ENCODE data around the gene FAIM2. TPM values are rescaled to one million over a fixed set of nuclear protein-coding genes. Genes with fewer than 3 reads are reported as not detected.
A peak's percentile ranks its signal among the peaks of the same experiment; 100 is the strongest.

FAIM2 gene
- total and polyA plus RNA-seq, 2 experiments from 2014 or later, result 5.0 to 14.0 TPM

DNA sequence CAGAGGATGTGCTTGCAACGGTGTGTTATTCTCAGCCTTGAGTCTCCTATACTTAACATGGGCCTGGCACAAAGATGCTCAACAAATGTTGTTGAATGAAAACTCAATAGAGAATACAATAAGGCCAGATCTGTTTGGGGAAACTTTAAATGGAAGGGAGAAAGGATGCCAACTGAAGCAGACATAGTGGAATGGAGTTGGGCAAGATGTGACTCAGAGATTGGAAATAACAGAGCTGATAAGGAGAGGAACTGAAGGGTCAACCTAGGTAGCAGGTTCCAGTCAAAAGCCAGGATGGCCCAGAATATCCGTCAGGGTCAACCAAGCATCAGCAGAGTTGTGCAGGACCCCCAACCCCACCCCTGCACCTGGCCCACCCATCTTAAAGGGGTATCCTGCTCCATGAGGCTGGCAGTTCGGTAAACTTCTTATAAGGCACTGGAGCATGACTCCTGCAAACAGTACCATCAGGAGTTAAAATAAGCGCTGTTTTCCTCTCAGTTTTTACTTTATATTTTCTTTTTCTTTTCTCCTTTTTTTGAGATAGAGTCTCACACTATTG is 59.7 kb downstream of the FAIM2 start:
- Histone ChIP-seq H3K27me3 (peaks cover 13% of the 10 kb centered on the region), H2AFZ (no peak overlapping the region), H4K20me1 (ENCODE audit: insufficient read depth, poor library complexity, severe bottlenecking) (no peaks in the 10 kb centered on the region), H3K4me3 (no peak overlapping the region), H3K9me2 (replicated peaks; ENCODE audit: insufficient read depth) (no peaks in the 10 kb centered on the region), H3K9me3 (ENCODE audit: low read depth) (no peaks in the 10 kb centered on the region), H3K4me1 (ENCODE audit: insufficient read depth) (peaks cover 10% of the 10 kb centered on the region), H3K4me2 (peak overlapping the region; percentile 87), H3K27ac (no peak overlapping the region), H3K79me2 (peaks cover 22% of the 10 kb centered on the region), H3K36me3 (replicated peaks; ENCODE audit: insufficient read depth, low read depth) (no peaks in the 10 kb centered on the region)
- TF ChIP-seq, protein P1, sequence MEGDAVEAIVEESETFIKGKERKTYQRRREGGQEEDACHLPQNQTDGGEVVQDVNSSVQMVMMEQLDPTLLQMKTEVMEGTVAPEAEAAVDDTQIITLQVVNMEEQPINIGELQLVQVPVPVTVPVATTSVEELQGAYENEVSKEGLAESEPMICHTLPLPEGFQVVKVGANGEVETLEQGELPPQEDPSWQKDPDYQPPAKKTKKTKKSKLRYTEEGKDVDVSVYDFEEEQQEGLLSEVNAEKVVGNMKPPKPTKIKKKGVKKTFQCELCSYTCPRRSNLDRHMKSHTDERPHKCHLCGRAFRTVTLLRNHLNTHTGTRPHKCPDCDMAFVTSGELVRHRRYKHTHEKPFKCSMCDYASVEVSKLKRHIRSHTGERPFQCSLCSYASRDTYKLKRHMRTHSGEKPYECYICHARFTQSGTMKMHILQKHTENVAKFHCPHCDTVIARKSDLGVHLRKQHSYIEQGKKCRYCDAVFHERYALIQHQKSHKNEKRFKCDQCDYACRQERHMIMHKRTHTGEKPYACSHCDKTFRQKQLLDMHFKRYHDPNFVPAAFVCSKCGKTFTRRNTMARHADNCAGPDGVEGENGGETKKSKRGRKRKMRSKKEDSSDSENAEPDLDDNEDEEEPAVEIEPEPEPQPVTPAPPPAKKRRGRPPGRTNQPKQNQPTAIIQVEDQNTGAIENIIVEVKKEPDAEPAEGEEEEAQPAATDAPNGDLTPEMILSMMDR (IDR thresholded peaks at IDR 0.05; ENCODE audit: poor library complexity), result no peak
- TF ChIP-seq EZH2 (IDR thresholded peaks at IDR 0.05; ENCODE audit: borderline replicate concordance) (no peak), EZH2phosphoT487 (IDR thresholded peaks at IDR 0.05; ENCODE audit: low read depth, severe bottlenecking, unreplicated experiment) (no peak)
- over 99% methylated on average over 4 of the region's 4 CpGs for WGBS (ENCODE audit: low lambda C conversion rate, missing lambda C conversion rate)
- DNase-seq (ENCODE audit: low spot score), result no peak

DNA sequence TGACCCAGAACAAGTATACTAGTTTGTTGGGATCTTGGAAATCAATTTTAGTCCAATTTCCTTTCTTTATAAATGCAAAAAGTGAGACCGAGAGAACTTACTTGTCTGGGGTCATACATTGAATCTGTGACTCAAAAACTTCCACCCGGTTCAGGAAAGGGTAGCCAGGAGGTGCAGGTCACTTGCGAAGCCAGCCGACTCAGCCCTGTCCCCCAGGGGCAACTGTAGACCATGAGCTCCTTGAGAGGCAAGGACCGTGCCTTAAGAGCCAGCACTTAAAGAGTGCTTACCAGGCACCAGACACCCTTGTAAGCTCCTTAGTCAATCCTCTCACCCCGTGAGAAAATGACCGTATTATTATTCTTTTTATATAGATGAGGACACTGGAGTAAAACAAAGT is 60.3 kb downstream of the FAIM2 start:
- no peaks in the 10 kb centered on the region for H3K9me2 ChIP-seq (replicated peaks; ENCODE audit: insufficient read depth)
- H3K36me3 ChIP-seq (replicated peaks; ENCODE audit: insufficient read depth, low read depth), result no peaks in the 10 kb centered on the region
- H3K4me2 ChIP-seq, result peak overlapping the region; percentile 87
- H3K79me2 ChIP-seq, result peaks cover 22% of the 10 kb centered on the region
- no peaks in the 10 kb centered on the region for H3K9me3 ChIP-seq (ENCODE audit: low read depth)
- peaks cover 7% of the 10 kb centered on the region for H3K27me3 ChIP-seq
- H3K4me3 ChIP-seq, result peak overlapping the region; percentile 41
- H2AFZ ChIP-seq, result peak overlapping the region; percentile 80
- H3K4me1 ChIP-seq (ENCODE audit: insufficient read depth), result peaks cover 10% of the 10 kb centered on the region
- TF ChIP-seq EZH2 (IDR thresholded peaks at IDR 0.05; ENCODE audit: borderline replicate concordance) (no peak), EZH2phosphoT487 (IDR thresholded peaks at IDR 0.05; ENCODE audit: low read depth, severe bottlenecking, unreplicated experiment) (no peak)
- TF ChIP-seq, protein P1 (IDR thresholded peaks at IDR 0.05; ENCODE audit: poor library complexity), result no peak
- WGBS (ENCODE audit: low lambda C conversion rate, missing lambda C conversion rate), result 90% methylated on average over 7 of the region's 7 CpGs
- peak overlapping the region; percentile 93 for H3K27ac ChIP-seq
- no peak for DNase-seq (ENCODE audit: low spot score)
- no peaks in the 10 kb centered on the region for H4K20me1 ChIP-seq (ENCODE audit: insufficient read depth, poor library complexity, severe bottlenecking)

DNA sequence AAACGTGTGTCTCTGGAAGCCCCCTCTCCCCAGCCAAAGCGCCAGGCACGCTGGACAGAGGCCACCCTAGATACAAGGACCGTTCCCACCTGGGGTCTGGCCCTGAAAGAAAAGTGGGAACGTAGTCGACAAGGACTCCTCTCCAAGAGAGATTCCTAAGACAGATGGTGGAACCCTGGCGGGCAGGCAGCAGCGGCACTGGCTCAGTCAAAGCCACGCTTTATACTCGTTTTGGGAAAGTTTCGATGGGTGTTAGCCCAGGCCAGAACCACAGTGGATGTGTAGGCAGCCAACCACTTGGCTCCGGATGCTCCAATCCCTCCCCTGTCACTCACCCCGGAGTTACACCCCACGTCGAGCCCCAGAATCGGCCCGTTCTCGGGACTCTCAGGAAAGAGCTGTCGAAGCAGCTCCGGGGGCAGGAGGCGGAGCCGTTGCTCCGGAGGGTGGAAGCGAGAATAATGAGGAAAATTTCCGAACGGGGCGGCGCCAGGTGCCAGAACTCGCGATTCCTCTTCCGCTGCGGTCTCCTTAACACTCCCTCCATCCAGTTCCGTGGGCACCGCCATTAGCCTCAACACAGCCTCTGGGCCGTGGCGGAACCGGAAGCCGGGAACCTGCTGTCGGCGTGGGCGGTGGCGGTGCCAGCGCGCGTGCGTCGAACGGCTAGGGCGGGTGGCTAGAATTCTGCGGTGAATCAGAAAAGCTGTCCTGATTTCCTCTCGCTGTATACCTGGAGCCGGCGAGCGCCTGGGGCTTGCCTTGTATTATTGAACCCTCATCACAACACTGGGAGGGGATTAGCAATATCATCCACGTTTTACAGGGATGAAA is 61.0 kb downstream of the FAIM2 start, which contains the start of gene BCDIN3D:
TSS of gene BCDIN3D (minus strand) at position 588 of the 834 bp plus-strand sequence. CDS start at position 569, 19 bp downstream.
- Histone ChIP-seq H2AFZ (peak within 1 kb of the TSS; percentile 80), H3K9me3 (ENCODE audit: low read depth) (no peaks in the 10 kb centered on the region), H3K4me1 (ENCODE audit: insufficient read depth) (peaks cover 10% of the 10 kb centered on the region), H4K20me1 (ENCODE audit: insufficient read depth, poor library complexity, severe bottlenecking) (no peaks in the 10 kb centered on the region), H3K79me2 (peaks cover 22% of the 10 kb centered on the region), H3K4me2 (peak within 1 kb of the TSS; percentile 87), H3K9me2 (replicated peaks; ENCODE audit: insufficient read depth) (no peaks in the 10 kb centered on the region), H3K36me3 (replicated peaks; ENCODE audit: insufficient read depth, low read depth) (no peaks in the 10 kb centered on the region), H3K4me3 (peak within 1 kb of the TSS; percentile 66), H3K27me3 (peaks cover under 1% of the 10 kb centered on the region), H3K27ac (peak within 1 kb of the TSS; percentile 93)
- DNase-seq (ENCODE audit: low spot score), result peak; percentile 96
- TF ChIP-seq EZH2 (IDR thresholded peaks at IDR 0.05; ENCODE audit: borderline replicate concordance), result no peak
- WGBS (ENCODE audit: low lambda C conversion rate, missing lambda C conversion rate), result under 1% methylated on average over 55 of the region's 55 CpGs

Data from hepatocyte (in vitro differentiated cells).